Measurements from ENCODE around the gene OR2T29. TPM values are rescaled to one million over a fixed set of nuclear protein-coding genes. Genes with fewer than 3 reads are reported as not detected.

The OR2T29 gene
- total RNA-seq, 1 donor from 2014 or later = not detected

DNA sequence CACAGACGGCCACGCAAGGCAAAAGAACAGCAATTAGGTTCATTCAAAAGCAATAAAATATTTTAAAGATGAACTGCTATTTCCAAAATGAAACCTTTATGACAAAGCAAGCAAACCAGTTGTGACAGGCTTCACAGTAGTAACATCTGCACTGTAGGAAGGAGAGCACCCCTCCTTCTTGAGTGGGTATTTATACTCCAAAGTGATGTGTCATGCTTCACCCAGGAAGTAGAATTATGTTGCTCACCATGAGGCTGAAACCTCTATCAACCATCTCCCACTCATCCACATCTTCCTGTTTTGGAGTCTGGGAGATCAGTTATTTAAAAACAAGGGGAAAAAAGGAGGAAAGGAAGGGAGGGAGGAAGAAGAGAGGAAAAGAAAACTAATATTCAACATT lies 34.0 kb upstream of the OR2T29 start:
- H3K27me3 Mint-ChIP-seq (ENCODE audit: unreplicated experiment) = no peaks in the 10 kb centered on the region
- no peak for DNase-seq
- TF ChIP-seq, protein P1, sequence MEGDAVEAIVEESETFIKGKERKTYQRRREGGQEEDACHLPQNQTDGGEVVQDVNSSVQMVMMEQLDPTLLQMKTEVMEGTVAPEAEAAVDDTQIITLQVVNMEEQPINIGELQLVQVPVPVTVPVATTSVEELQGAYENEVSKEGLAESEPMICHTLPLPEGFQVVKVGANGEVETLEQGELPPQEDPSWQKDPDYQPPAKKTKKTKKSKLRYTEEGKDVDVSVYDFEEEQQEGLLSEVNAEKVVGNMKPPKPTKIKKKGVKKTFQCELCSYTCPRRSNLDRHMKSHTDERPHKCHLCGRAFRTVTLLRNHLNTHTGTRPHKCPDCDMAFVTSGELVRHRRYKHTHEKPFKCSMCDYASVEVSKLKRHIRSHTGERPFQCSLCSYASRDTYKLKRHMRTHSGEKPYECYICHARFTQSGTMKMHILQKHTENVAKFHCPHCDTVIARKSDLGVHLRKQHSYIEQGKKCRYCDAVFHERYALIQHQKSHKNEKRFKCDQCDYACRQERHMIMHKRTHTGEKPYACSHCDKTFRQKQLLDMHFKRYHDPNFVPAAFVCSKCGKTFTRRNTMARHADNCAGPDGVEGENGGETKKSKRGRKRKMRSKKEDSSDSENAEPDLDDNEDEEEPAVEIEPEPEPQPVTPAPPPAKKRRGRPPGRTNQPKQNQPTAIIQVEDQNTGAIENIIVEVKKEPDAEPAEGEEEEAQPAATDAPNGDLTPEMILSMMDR (IDR thresholded peaks at IDR 0.05; ENCODE audit: partially characterized antibody, unreplicated experiment) = no peak
- peaks cover 5% of the 10 kb centered on the region for H3K9me3 Mint-ChIP-seq (ENCODE audit: unreplicated experiment)
- H3K4me1 Mint-ChIP-seq (ENCODE audit: low read depth, unreplicated experiment) = no peaks in the 10 kb centered on the region
- H3K36me3 Mint-ChIP-seq (ENCODE audit: unreplicated experiment) = no peaks in the 10 kb centered on the region
- H3K4me3 Mint-ChIP-seq (ENCODE audit: unreplicated experiment) = no peak overlapping the region
- H3K27ac Mint-ChIP-seq (ENCODE audit: unreplicated experiment) = no peak overlapping the region

- no peak overlapping the region for H3K4me3 Mint-ChIP-seq (ENCODE audit: unreplicated experiment)
- H3K9me3 Mint-ChIP-seq (ENCODE audit: unreplicated experiment) = peaks cover 10% of the 10 kb centered on the region
- no peak for DNase-seq
- TF ChIP-seq, protein P1 (IDR thresholded peaks at IDR 0.05; ENCODE audit: partially characterized antibody, unreplicated experiment) = no peak
- no peak overlapping the region for H3K27ac Mint-ChIP-seq (ENCODE audit: unreplicated experiment)
- no peaks in the 10 kb centered on the region for H3K4me1 Mint-ChIP-seq (ENCODE audit: low read depth, unreplicated experiment)
- no peaks in the 10 kb centered on the region for H3K27me3 Mint-ChIP-seq (ENCODE audit: unreplicated experiment)
- H3K36me3 Mint-ChIP-seq (ENCODE audit: unreplicated experiment) = no peaks in the 10 kb centered on the region
Observed at GRCh38 chr1:248593226-248593625, 30.7 kb upstream of the OR2T29 start.

DNA sequence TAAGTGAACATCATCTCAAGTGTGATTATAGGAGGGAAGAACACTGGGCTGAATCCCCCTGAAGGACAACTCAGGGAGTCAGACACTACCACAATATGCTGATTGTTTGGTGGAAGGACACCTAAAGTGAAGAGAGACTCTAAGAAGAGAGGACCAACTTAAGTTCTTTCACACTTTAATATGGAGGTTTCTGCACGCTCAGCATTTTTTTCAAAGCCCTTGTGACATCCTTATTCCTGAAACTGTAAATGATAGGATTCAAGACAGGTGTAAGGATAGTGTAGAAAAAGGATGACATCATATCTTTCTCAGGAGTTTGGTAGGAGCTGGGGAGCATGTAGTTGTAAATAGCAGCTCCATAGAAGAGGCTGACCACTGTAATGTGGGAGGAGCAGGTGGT lies 30.1 kb upstream of the OR2T29 start:
- Mint-ChIP-seq H3K9me3 (ENCODE audit: unreplicated experiment) (peaks cover 10% of the 10 kb centered on the region), H3K36me3 (ENCODE audit: unreplicated experiment) (no peaks in the 10 kb centered on the region), H3K4me1 (ENCODE audit: low read depth, unreplicated experiment) (no peaks in the 10 kb centered on the region), H3K27me3 (ENCODE audit: unreplicated experiment) (no peaks in the 10 kb centered on the region), H3K27ac (ENCODE audit: unreplicated experiment) (no peak overlapping the region), H3K4me3 (ENCODE audit: unreplicated experiment) (no peak overlapping the region)
- no peak for DNase-seq
- TF ChIP-seq, protein P1 (IDR thresholded peaks at IDR 0.05; ENCODE audit: partially characterized antibody, unreplicated experiment) = no peak

DNA sequence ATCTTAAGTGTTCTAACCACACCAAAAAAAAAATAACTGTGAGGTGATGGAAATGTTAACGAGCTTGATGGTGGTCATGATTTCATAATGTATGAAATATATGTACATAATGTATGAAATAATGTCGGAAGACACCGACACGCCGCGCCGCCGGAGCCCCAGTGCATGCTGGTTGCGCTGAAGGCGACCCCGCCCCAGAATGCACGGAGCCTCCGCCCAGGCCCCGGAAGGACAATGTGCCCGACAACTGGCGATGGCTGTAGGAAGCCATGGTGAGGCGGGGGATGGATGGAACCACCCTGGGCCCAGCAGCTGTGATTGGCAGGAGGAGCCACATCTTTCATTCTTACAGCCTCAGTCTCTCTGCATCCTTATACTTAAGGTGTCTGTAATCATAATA lies 27.5 kb upstream of the OR2T29 start:
- Mint-ChIP-seq H3K36me3 (ENCODE audit: unreplicated experiment) (no peaks in the 10 kb centered on the region), H3K27me3 (ENCODE audit: unreplicated experiment) (no peaks in the 10 kb centered on the region), H3K9me3 (ENCODE audit: unreplicated experiment) (peaks cover 12% of the 10 kb centered on the region), H3K4me1 (ENCODE audit: low read depth, unreplicated experiment) (no peaks in the 10 kb centered on the region), H3K27ac (ENCODE audit: unreplicated experiment) (no peak overlapping the region), H3K4me3 (ENCODE audit: unreplicated experiment) (no peak overlapping the region)
- DNase-seq = no peak
- TF ChIP-seq, protein P1 (IDR thresholded peaks at IDR 0.05; ENCODE audit: partially characterized antibody, unreplicated experiment) = no peak

DNA sequence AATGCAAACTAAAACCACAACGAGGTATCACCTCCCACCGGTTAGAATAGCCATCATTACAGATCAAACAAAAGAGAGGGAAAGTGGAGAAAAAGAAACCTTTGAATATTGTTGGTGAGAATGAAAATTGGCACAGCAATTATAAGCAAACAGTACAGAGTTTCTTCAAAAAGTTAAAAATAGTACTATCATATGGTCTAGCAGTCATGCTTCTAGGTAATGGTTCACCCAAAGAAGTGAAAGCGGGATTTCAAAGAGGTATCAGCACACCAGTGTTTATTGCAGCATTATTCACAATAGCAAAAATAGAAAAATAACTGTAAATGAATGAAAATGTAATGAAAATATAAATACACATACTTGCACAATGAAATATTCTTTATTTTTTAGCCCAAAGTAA lies 26.8 kb upstream of the OR2T29 start:
- no peaks in the 10 kb centered on the region for H3K4me1 Mint-ChIP-seq (ENCODE audit: low read depth, unreplicated experiment)
- H3K27me3 Mint-ChIP-seq (ENCODE audit: unreplicated experiment) = peaks cover 2% of the 10 kb centered on the region
- peaks cover 12% of the 10 kb centered on the region for H3K9me3 Mint-ChIP-seq (ENCODE audit: unreplicated experiment)
- no peak overlapping the region for H3K27ac Mint-ChIP-seq (ENCODE audit: unreplicated experiment)
- no peak for DNase-seq
- H3K4me3 Mint-ChIP-seq (ENCODE audit: unreplicated experiment) = no peak overlapping the region
- TF ChIP-seq, protein P1 (IDR thresholded peaks at IDR 0.05; ENCODE audit: partially characterized antibody, unreplicated experiment) = no peak
- peaks cover 3% of the 10 kb centered on the region for H3K36me3 Mint-ChIP-seq (ENCODE audit: unreplicated experiment)
